Activated CD4-positive, alpha-beta T cell treated with anti-CD3 and anti-CD28 coated beads, Interleukin-2, amount 50 U/mL, for 48 hours (primary cell): Measurements from ENCODE around the gene PRDM12.
A peak's percentile ranks its signal among the peaks of the same experiment; 100 is the strongest.

Experiments used
- DNase-seq, 2 experiments: peaks; one replicate each; pipeline ENCODE4 v3.0.0-alpha.2; 2020

The PRDM12 gene

GRCh38 chr9:130693101-130693425, 28.7 kb downstream of the PRDM12 start:
- no peak for DNase-seq

- DNase-seq: peak; percentile 99
These were observed 29.2 kb downstream of the PRDM12 start, which contains the start of gene EXOSC2 for GRCh38 chr9:130693426-130694191. EXOSC2 (plus strand) TSS chr9:130693780; CDS start chr9:130693792, 12 bp downstream.

- DNase-seq: peak in 1 of 2 experiments; percentile 15
These were observed 29.8 kb downstream of the PRDM12 start for GRCh38 chr9:130694205-130694604.

GRCh38 chr9:130696139-130696650, 31.8 kb downstream of the PRDM12 start:
- no peak for DNase-seq

- DNase-seq: no peak
These were observed 32.6 kb downstream of the PRDM12 start for GRCh38 chr9:130696996-130697395.

GRCh38 chr9:130698514-130698913, 34.1 kb downstream of the PRDM12 start:
- DNase-seq: no peak

- no peak for DNase-seq
These were observed 34.7 kb downstream of the PRDM12 start for GRCh38 chr9:130699047-130699446.

- DNase-seq: peak; percentile 76 to 77
These were observed 36.9 kb downstream of the PRDM12 start for GRCh38 chr9:130701059-130702022.

- no peak for DNase-seq
These were observed 39.1 kb downstream of the PRDM12 start for GRCh38 chr9:130703501-130703900.

GRCh38 chr9:130707225-130707976, 43.0 kb downstream of the PRDM12 start:
- peak; percentile 66 to 77 for DNase-seq

GRCh38 chr9:130710822-130711352, 46.5 kb downstream of the PRDM12 start:
- DNase-seq: no peak

- DNase-seq: no peak
These were observed 47.1 kb downstream of the PRDM12 start for GRCh38 chr9:130711469-130711868.

GRCh38 chr9:130712564-130713285, 48.3 kb downstream of the PRDM12 start:
- peak; percentile 95 to 96 for DNase-seq

GRCh38 chr9:130713286-130713960, 49.0 kb downstream of the PRDM12 start:
- DNase-seq: peak in 1 of 2 experiments; percentile 20

- no peak for DNase-seq
These were observed 50.3 kb downstream of the PRDM12 start for GRCh38 chr9:130714586-130715110.

GRCh38 chr9:130715270-130715669, 50.9 kb downstream of the PRDM12 start:
- no peak for DNase-seq

GRCh38 chr9:130718562-130718961, 54.2 kb downstream of the PRDM12 start:
- DNase-seq: no peak

GRCh38 chr9:130720762-130721161, 56.4 kb downstream of the PRDM12 start:
- DNase-seq: no peak

GRCh38 chr9:130728721-130729120, 64.3 kb downstream of the PRDM12 start:
- DNase-seq: no peak

GRCh38 chr9:130729145-130729544, 64.8 kb downstream of the PRDM12 start:
- DNase-seq: no peak

- no peak for DNase-seq
These were observed 67.0 kb downstream of the PRDM12 start for GRCh38 chr9:130731355-130731754.
